Measurements from ENCODE around the gene PDK4.
"Not testable (repeated sequence)": the region's sequence is repeated elsewhere in the genome, so short reads cannot be mapped to it uniquely, and the experiment has no call there.

GRCh38 chr7:95604397-95604796 is 8.1 kb upstream of the PDK4 start:
- not testable (repeated sequence) for TF ChIP-seq POLR2A, SPI1 (IDR thresholded peaks at IDR 0.05; ENCODE audit: low read depth, low read length)

All from GM12891 (cell line).